ENCODE measurements around the gene NHSL2.

NHSL2 gene

DNA sequence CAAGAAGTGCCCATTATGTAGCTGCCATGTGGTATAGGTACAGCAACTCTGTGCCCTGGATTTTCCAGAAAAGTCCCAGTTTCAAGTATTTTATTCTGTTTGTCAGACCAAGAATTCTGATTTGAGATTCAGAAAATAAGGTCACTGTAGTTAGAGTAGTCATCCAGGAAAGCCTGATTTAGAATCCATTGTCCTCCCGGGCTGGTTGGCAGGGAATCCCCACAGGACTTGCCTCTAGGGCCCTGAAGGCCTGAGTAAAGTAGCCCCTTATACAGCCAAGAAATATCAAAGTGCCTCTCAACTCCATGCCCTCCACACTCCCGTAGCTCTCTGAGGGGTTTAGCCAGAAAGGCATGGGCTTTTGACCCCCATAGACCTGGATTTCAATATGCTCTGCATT is 184.7 kb downstream of the NHSL2 start:
- peaks cover 16% of the 10 kb centered on the region for H3K4me1 ChIP-seq (ENCODE audit: low read depth, poor library complexity, severe bottlenecking)
- no peaks in the 10 kb centered on the region for H3K36me3 ChIP-seq (ENCODE audit: insufficient read depth)
- H4K20me1 ChIP-seq (ENCODE audit: insufficient read depth) = no peaks in the 10 kb centered on the region
- no peak overlapping the region for H3K9ac ChIP-seq
- no peaks in the 10 kb centered on the region for H3K79me2 ChIP-seq (ENCODE audit: insufficient read depth, low read depth)
- TF ChIP-seq, protein P1, sequence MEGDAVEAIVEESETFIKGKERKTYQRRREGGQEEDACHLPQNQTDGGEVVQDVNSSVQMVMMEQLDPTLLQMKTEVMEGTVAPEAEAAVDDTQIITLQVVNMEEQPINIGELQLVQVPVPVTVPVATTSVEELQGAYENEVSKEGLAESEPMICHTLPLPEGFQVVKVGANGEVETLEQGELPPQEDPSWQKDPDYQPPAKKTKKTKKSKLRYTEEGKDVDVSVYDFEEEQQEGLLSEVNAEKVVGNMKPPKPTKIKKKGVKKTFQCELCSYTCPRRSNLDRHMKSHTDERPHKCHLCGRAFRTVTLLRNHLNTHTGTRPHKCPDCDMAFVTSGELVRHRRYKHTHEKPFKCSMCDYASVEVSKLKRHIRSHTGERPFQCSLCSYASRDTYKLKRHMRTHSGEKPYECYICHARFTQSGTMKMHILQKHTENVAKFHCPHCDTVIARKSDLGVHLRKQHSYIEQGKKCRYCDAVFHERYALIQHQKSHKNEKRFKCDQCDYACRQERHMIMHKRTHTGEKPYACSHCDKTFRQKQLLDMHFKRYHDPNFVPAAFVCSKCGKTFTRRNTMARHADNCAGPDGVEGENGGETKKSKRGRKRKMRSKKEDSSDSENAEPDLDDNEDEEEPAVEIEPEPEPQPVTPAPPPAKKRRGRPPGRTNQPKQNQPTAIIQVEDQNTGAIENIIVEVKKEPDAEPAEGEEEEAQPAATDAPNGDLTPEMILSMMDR (conservative IDR thresholded peaks at IDR 0.05; ENCODE audit: low read depth, low read length) = no peak
- H2AFZ ChIP-seq (ENCODE audit: low read depth) = no peak overlapping the region
- H3K27me3 ChIP-seq (ENCODE audit: insufficient read depth, low read depth) = no peaks in the 10 kb centered on the region
- no peak overlapping the region for H3K4me3 ChIP-seq (IDR thresholded peaks at IDR 0.05; ENCODE audit: insufficient read depth, low read depth, low read length)
- no peak overlapping the region for H3K4me2 ChIP-seq
- H3K27ac ChIP-seq = no peak overlapping the region

DNA sequence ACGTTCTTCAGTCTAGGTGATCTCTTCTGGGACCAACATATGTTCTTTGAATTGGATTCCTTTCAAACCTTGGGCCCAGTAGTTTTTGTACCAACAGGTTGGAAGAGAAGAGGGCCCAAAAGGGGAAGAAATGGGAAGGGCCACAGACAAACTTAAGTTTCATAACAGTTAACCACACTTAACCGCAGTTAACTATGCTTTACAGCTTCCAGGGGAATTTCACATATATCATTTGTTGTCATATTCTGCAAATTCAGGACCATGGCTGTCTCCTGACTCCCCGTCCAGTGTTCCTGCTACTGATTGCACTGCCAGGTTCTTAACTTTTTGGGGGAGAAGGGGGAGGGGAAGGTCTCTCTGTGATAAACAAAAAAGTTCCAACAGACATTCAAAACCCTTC is 186.5 kb downstream of the NHSL2 start:
- H4K20me1 ChIP-seq (ENCODE audit: insufficient read depth) = no peaks in the 10 kb centered on the region
- no peak overlapping the region for H2AFZ ChIP-seq (ENCODE audit: low read depth)
- no peak overlapping the region for H3K4me2 ChIP-seq
- H3K27ac ChIP-seq = no peak overlapping the region
- H3K36me3 ChIP-seq (ENCODE audit: insufficient read depth) = no peaks in the 10 kb centered on the region
- no peaks in the 10 kb centered on the region for H3K27me3 ChIP-seq (ENCODE audit: insufficient read depth, low read depth)
- H3K4me1 ChIP-seq (ENCODE audit: low read depth, poor library complexity, severe bottlenecking) = peaks cover 33% of the 10 kb centered on the region
- H3K79me2 ChIP-seq (ENCODE audit: insufficient read depth, low read depth) = no peaks in the 10 kb centered on the region
- H3K9ac ChIP-seq = no peak overlapping the region
- H3K4me3 ChIP-seq (IDR thresholded peaks at IDR 0.05; ENCODE audit: insufficient read depth, low read depth, low read length) = no peak overlapping the region
- TF ChIP-seq, protein P1 (conservative IDR thresholded peaks at IDR 0.05; ENCODE audit: low read depth, low read length) = no peak

DNA sequence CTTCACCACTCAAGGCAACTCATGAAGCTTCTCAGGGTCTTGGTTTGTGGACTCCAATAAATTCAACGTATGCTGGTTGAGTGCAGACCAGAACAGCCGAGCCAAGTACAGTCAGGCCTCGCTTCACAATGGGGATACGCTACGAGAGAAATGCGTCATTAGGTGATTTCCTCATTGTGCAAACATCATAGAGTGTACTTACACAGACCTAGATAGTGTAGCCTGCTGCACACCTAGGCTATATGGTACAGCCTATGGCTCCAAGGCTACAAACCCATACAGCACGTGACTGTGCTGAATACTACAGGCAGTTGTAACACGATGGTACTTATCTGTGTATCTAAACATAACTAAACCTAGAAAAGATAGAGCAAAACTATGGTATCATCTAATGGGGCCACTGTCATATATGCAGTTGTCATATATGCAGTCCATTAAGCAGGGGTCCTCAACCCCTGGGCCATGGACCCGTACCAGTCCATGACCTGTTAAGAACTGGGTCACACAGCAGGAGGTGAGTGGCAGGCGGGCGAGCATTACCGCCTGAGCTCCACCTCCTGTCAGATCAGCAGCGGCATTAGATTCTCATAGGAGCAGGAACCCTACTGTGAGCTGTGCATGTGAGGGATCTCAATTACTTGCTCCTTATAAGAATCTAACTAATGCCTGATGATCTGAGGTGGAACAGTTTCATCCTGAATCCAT is 189.6 kb downstream of the NHSL2 start:
- Histone ChIP-seq H3K79me2 (ENCODE audit: insufficient read depth, low read depth) (no peaks in the 10 kb centered on the region), H3K4me1 (ENCODE audit: low read depth, poor library complexity, severe bottlenecking) (peaks cover 27% of the 10 kb centered on the region), H3K4me2 (peak overlapping the region; percentile 36; the same call in 1 of the 2 replicates), H4K20me1 (ENCODE audit: insufficient read depth) (no peaks in the 10 kb centered on the region), H2AFZ (ENCODE audit: low read depth) (peak overlapping the region; percentile 26; the same call in 1 of the 2 replicates), H3K36me3 (ENCODE audit: insufficient read depth) (no peaks in the 10 kb centered on the region), H3K4me3 (IDR thresholded peaks at IDR 0.05; ENCODE audit: insufficient read depth, low read depth, low read length) (no peak overlapping the region), H3K27ac (no peak overlapping the region), H3K27me3 (ENCODE audit: insufficient read depth, low read depth) (no peaks in the 10 kb centered on the region), H3K9ac (no peak overlapping the region)
- TF ChIP-seq, protein P1 (conservative IDR thresholded peaks at IDR 0.05; ENCODE audit: low read depth, low read length) = no peak

DNA sequence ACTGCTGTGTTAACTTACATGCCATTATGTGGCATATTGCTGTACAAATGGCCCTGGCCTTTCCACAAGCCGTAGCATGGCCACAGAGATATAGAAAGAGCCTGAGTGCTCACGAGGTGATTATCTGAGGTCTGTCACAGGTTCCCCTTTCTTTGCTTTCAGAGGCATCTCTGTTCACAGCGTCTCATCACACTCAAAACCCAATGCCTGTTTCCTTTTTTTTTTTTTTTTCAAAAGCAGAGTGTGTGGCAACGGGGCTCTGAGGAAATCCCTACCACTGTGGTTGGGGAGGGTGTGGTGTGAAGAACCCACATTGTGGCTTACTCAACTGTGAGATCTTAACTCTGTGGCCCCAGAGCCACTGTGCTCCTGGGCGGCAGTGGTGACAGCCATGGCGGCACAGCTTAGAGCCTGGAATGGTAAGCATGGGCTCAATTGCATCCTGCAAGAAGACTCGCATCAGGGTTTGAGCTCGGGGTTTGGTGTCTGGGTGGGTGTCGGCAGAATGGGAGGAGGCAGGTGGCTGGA is 190.2 kb downstream of the NHSL2 start:
- Histone ChIP-seq H3K4me1 (ENCODE audit: low read depth, poor library complexity, severe bottlenecking) (peaks cover 31% of the 10 kb centered on the region), H3K9ac (no peak overlapping the region), H3K4me2 (peak overlapping the region; percentile 36; the same call in 1 of the 2 replicates), H4K20me1 (ENCODE audit: insufficient read depth) (no peaks in the 10 kb centered on the region), H2AFZ (ENCODE audit: low read depth) (peak overlapping the region; percentile 26; the same call in 1 of the 2 replicates), H3K27ac (no peak overlapping the region), H3K4me3 (IDR thresholded peaks at IDR 0.05; ENCODE audit: insufficient read depth, low read depth, low read length) (no peak overlapping the region), H3K36me3 (ENCODE audit: insufficient read depth) (no peaks in the 10 kb centered on the region), H3K27me3 (ENCODE audit: insufficient read depth, low read depth) (no peaks in the 10 kb centered on the region), H3K79me2 (ENCODE audit: insufficient read depth, low read depth) (no peaks in the 10 kb centered on the region)
- TF ChIP-seq, protein P1 (conservative IDR thresholded peaks at IDR 0.05; ENCODE audit: low read depth, low read length) = no peak

All from KMS-11 (cell line).